AG04449 (cell line): ENCODE data around the gene TGFB1.
"Not testable (repeated sequence)": the region's sequence is repeated elsewhere in the genome, so short reads cannot be mapped to it uniquely, and the experiment has no call there.

Experiments used
- CTCF ChIA-PET: fragments of 350-600 bp; formaldehyde crosslinking; extraction: SDS; loops from one replicate; lab custom pipeline; 2021; ENCODE audit warnings: antibody characterized with exemption; lab: Yijun Ruan, JAX
- POLR2A ChIA-PET: fragments of 400-600, 350-600 bp; formaldehyde crosslinking; extraction: SDS; loops from one replicate; lab custom pipeline; 2020; ENCODE audit warnings: antibody characterized with exemption, inconsistent platforms; lab: Yijun Ruan, JAX
- DNase-seq: peaks from one replicate; pipeline ENCODE4 v3.0.0-alpha.2; 2010; ENCODE audit warnings: low read depth, low spot score
- H3K4me3 ChIP-seq: 2 replicates; pipeline ENCODE4 v1.5.1; 2011; ENCODE audit warnings: low read depth, mild to moderate bottlenecking, control low read depth, low read length
- CTCF ChIP-seq: IDR thresholded peaks from one replicate; pipeline ENCODE4 v1.5.1; 2011; ENCODE audit warnings: mild to moderate bottlenecking, moderate library complexity, low read length, control low read depth, inconsistent platforms; ENCODE audit not compliant: insufficient read depth; ENCODE audit errors: missing control alignments

TGFB1 gene

GRCh38 chr19:41295499-41295898 lies 58.2 kb downstream of the TGFB1 start:
- ChIA-PET CTCF (interaction anchor here (1.1 to 12.7 kb wide), 2 partner anchors 14 to 31 kb away, joined by 5 to 164 read pairs; partner anchors contain the start of genes CCDC97 and HNRNPUL1), POLR2A (no interaction called here)
- DNase-seq, result no peak
- H3K4me3 ChIP-seq, result no peak overlapping the region
- no peak for TF ChIP-seq CTCF

- ChIA-PET POLR2A (interaction anchor here (0.7 kb wide), 1 partner anchor 14 kb away, joined by 3 read pairs; no protein-coding TSS in a partner anchor), CTCF (interaction anchor here (12.7 kb wide), 1 partner anchor 15 kb away, joined by 164 read pairs; the partner anchor contains the start of gene CCDC97)
- H3K4me3 ChIP-seq, result no peak overlapping the region
- TF ChIP-seq CTCF, result no peak
- DNase-seq, result no peak
Measured at GRCh38 chr19:41294393-41294792, 59.3 kb downstream of the TGFB1 start.

- CTCF ChIA-PET, result interaction anchor here (12.7 kb wide), 1 partner anchor 20 kb away, joined by 164 read pairs; the partner anchor contains the start of gene CCDC97
- DNase-seq, POLR2A ChIA-PET, H3K4me3 ChIP-seq: not testable (repeated sequence)
Measured at GRCh38 chr19:41289814-41290213, 63.9 kb downstream of the TGFB1 start.

- ChIA-PET CTCF (interaction anchor here (0.8 to 12.7 kb wide), 4 partner anchors 20 to 282 kb away, joined by 3 to 164 read pairs (median 6); partner anchors contain the start of gene CCDC97), POLR2A (interaction anchor here (0.6 kb wide), 1 partner anchor 54 kb away, joined by 3 read pairs; no protein-coding TSS in a partner anchor)
- H3K4me3 ChIP-seq, result no peak overlapping the region
- no peak for TF ChIP-seq CTCF
- no peak for DNase-seq
Measured at GRCh38 chr19:41288673-41289530, 64.8 kb downstream of the TGFB1 start.
